Adipose tissue (tissue), 3 donors: ENCODE results near the gene TMEM59. TPM values are rescaled to one million over a fixed set of nuclear protein-coding genes. Genes with fewer than 3 reads are reported as not detected.
"Not testable (repeated sequence)": the region's sequence is repeated elsewhere in the genome, so short reads cannot be mapped to it uniquely, and the experiment has no call there.

ENCODE experiments used
- H3K27ac ChIP-seq: one replicate; pipeline ENCODE4 v1.5.1; 2013; ENCODE audit warnings: low read depth, low read length
- WGBS, 3 donors: extraction: QIAGEN DNeasy Blood & Tissue Kit; methylation state at CpG; one replicate each; pipeline ENCODE4 v1.1.7; 2013; 5-methylcytosine and 5-hydroxymethylcytosine counted together
- polyA plus RNA-seq, 3 donors: library from polyadenylated mRNA; stranded (reverse); fragments of 200-250 nt; gene quantifications; one replicate each; pipeline ENCODE4 v1.2.3, GENCODE V29; 2013
- donor health status: healthy with polysubstance abuse.
- donor health status: Bipolar disorder and iron deficiency.
- donor health status: healthy.

Gene TMEM59
- 100 to 1,000 TPM; 154 to 267 (median 178) TPM for polyA plus RNA-seq

GRCh38 chr1:54052934-54053744, at the start of gene TMEM59, which contains the start of gene TCEANC2:
Gene TMEM59, minus strand, starts transcription at chr1:54053204. Its CDS starts 16 bp downstream, at chr1:54053188.
Gene TCEANC2, plus strand, starts transcription at chr1:54053608. Its CDS starts 815 bp downstream, at chr1:54054423.
- peak within 1 kb of the TSS; percentile 90 for H3K27ac ChIP-seq
- 0% methylated on average over 59 of the region's 59 CpGs for WGBS, 3 donors

GRCh38 chr1:54100500-54100899, 47.5 kb upstream of the TMEM59 start:
- WGBS, 3 donors, result 46 to 75% (median 69%) methylated on average over 2 of the region's 2 CpGs

GRCh38 chr1:54099061-54099610, 46.1 kb upstream of the TMEM59 start:
- H3K27ac ChIP-seq, result no peak overlapping the region
- WGBS, 3 donors, result 62 to 79% (median 72%) methylated on average over 6 of the region's 6 CpGs

More at GRCh38 chr1:54100500-54100899, 47.5 kb upstream of the TMEM59 start:
- no peak overlapping the region for H3K27ac ChIP-seq

- 65 to 85% (median 72%) methylated on average over 7 of the region's 7 CpGs for WGBS, 3 donors
- no peak overlapping the region for H3K27ac ChIP-seq
Observed at GRCh38 chr1:54096877-54097240, 43.9 kb upstream of the TMEM59 start.

- no peak overlapping the region for H3K27ac ChIP-seq
- 56 to 68% (median 63%) methylated on average over 25 of the region's 25 CpGs for WGBS, 3 donors
Observed at GRCh38 chr1:54096227-54096876, 43.3 kb upstream of the TMEM59 start.

GRCh38 chr1:54095546-54096226, 42.7 kb upstream of the TMEM59 start:
- 40 to 57% (median 41%) methylated on average over 8 of the region's 8 CpGs for WGBS, 3 donors
- H3K27ac ChIP-seq, result no peak overlapping the region

GRCh38 chr1:54094730-54095105, 41.7 kb upstream of the TMEM59 start:
- H3K27ac ChIP-seq, result not testable (repeated sequence)
- 53 to 96% (median 55%) methylated on average over 1 of the region's 1 CpG for WGBS, 3 donors

GRCh38 chr1:54094001-54094729, 41.2 kb upstream of the TMEM59 start:
- 48 to 83% (median 74%) methylated on average over 4 of the region's 4 CpGs for WGBS, 3 donors
- H3K27ac ChIP-seq, result no peak overlapping the region

GRCh38 chr1:54091666-54092065, 38.7 kb upstream of the TMEM59 start:
- H3K27ac ChIP-seq, result no peak overlapping the region
- WGBS, 3 donors, result 72 to 92% (median 78%) methylated on average over 3 of the region's 3 CpGs

- WGBS, 3 donors, result 87 to 90% (median 88%) methylated on average over 5 of the region's 5 CpGs
Observed at GRCh38 chr1:54088385-54088784, 35.4 kb upstream of the TMEM59 start.

GRCh38 chr1:54086754-54087153, 33.8 kb upstream of the TMEM59 start:
- H3K27ac ChIP-seq, result no peak overlapping the region
- WGBS, 3 donors, result 86 to 100% (median 86%) methylated on average over 1 of the region's 1 CpG

More at GRCh38 chr1:54088385-54088784, 35.4 kb upstream of the TMEM59 start:
- no peak overlapping the region for H3K27ac ChIP-seq

- WGBS, 3 donors, result 84 to 94% (median 90%) methylated on average over 2 of the region's 2 CpGs
- no peak overlapping the region for H3K27ac ChIP-seq
Observed at GRCh38 chr1:54084794-54085193, 31.8 kb upstream of the TMEM59 start.

- 74 to 90% (median 88%) methylated on average over 8 of the region's 8 CpGs for WGBS, 3 donors
- H3K27ac ChIP-seq, result no peak overlapping the region
Observed at GRCh38 chr1:54081306-54082270, 28.6 kb upstream of the TMEM59 start.

- H3K27ac ChIP-seq, result no peak overlapping the region
- WGBS, 3 donors, result 78 to 97% (median 85%) methylated on average over 2 of the region's 2 CpGs
Observed at GRCh38 chr1:54080598-54081049, 27.6 kb upstream of the TMEM59 start.

GRCh38 chr1:54077359-54077758, 24.4 kb upstream of the TMEM59 start:
- H3K27ac ChIP-seq, result no peak overlapping the region

GRCh38 chr1:54070171-54070837, 17.3 kb upstream of the TMEM59 start:
- no peak overlapping the region for H3K27ac ChIP-seq
- WGBS, 3 donors, result 21 to 32% (median 26%) methylated on average over 2 of the region's 2 CpGs

GRCh38 chr1:54069791-54070170, 16.8 kb upstream of the TMEM59 start:
- H3K27ac ChIP-seq, result no peak overlapping the region
- WGBS, 3 donors, result 50 to 57% (median 53%) methylated on average over 1 of the region's 1 CpG
